Nephron progenitor cell (in vitro differentiated cells): ENCODE measurements around the gene AFF1.

Source experiments
- DNase-seq: peaks from one replicate; pipeline ENCODE4 v3.0.0; 2021
- H3K27ac Mint-ChIP-seq: 2 replicates; pipeline ENCODE4 v1.8.0; 2021; ENCODE audit warnings: mild to moderate bottlenecking, moderate library complexity, mixed read lengths
- H3K27me3 Mint-ChIP-seq: 2 replicates; pipeline ENCODE4 v1.8.0; 2021; ENCODE audit warnings: mild to moderate bottlenecking, low read depth, mixed read lengths; ENCODE audit not compliant: poor library complexity
- H3K36me3 Mint-ChIP-seq: 2 replicates; pipeline ENCODE4 v1.8.0; 2021; ENCODE audit warnings: low read depth, mixed read lengths
- H3K4me1 Mint-ChIP-seq: 2 replicates; pipeline ENCODE4 v1.8.0; 2021; ENCODE audit warnings: mixed read lengths
- H3K4me3 Mint-ChIP-seq: 2 replicates; pipeline ENCODE4 v1.8.0; 2021; ENCODE audit warnings: mild to moderate bottlenecking, moderate library complexity, mixed read lengths
- H3K9me3 Mint-ChIP-seq: 2 replicates; pipeline ENCODE4 v1.8.0; 2021; ENCODE audit warnings: mild to moderate bottlenecking, moderate library complexity, mixed read lengths
- TF ChIP-seq, protein P1 (sequence below): fragments of 200-600 bp; sonication (generic); IDR thresholded peaks from 2 replicates; pipeline ENCODE4 v1.5.0; 2021; ENCODE audit warnings: antibody characterized with exemption

AFF1 gene

DNA sequence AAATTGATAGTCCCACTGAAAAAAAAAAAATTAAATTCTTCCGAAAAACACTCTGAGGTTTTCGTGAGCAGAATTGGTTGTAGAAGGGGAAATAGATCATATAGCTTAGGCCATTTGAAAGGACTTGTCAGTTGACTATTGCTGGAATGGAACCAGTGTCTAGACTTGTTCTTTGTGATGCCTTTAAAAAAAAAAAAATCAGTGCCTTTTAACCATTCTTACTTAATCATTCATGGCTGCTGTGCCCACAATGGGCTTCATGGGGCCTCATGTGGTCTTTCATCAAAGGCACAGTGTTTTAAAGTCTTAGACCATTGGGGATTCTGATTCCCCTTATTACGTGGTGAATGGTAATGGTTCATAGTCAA lies 139.3 kb downstream of the AFF1 start:
- TF ChIP-seq, protein P1, sequence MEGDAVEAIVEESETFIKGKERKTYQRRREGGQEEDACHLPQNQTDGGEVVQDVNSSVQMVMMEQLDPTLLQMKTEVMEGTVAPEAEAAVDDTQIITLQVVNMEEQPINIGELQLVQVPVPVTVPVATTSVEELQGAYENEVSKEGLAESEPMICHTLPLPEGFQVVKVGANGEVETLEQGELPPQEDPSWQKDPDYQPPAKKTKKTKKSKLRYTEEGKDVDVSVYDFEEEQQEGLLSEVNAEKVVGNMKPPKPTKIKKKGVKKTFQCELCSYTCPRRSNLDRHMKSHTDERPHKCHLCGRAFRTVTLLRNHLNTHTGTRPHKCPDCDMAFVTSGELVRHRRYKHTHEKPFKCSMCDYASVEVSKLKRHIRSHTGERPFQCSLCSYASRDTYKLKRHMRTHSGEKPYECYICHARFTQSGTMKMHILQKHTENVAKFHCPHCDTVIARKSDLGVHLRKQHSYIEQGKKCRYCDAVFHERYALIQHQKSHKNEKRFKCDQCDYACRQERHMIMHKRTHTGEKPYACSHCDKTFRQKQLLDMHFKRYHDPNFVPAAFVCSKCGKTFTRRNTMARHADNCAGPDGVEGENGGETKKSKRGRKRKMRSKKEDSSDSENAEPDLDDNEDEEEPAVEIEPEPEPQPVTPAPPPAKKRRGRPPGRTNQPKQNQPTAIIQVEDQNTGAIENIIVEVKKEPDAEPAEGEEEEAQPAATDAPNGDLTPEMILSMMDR: no peak
- Mint-ChIP-seq H3K27ac (no peak overlapping the region), H3K4me3 (peak overlapping the region; percentile 14), H3K4me1 (peaks cover 65% of the 10 kb centered on the region), H3K36me3 (peaks cover 22% of the 10 kb centered on the region), H3K27me3 (no peaks in the 10 kb centered on the region), H3K9me3 (peaks cover 4% of the 10 kb centered on the region)
- no peak for DNase-seq

DNA sequence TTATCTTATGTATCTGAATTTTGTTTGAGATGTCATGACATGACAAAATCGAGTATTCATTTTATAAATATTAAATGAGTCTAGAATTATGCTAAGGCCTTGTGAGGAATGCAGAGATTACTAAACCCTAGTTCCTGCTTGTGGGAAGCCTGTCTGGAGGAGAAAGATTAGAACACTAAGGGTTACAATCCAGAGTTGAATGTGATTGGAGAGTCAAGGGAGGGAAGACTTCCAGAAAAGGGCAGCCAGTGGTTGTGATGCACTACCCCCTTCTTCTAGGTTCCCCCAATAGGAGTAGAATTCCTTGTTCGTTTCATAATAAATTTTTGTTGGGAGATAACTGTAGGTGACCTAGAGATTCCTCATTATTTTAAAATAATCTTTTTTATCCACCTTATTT lies 141.1 kb downstream of the AFF1 start:
- Mint-ChIP-seq H3K36me3 (peaks cover 27% of the 10 kb centered on the region), H3K27ac (no peak overlapping the region), H3K4me1 (peaks cover 61% of the 10 kb centered on the region), H3K27me3 (no peaks in the 10 kb centered on the region), H3K9me3 (peaks cover 4% of the 10 kb centered on the region), H3K4me3 (no peak overlapping the region)
- DNase-seq: no peak
- TF ChIP-seq, protein P1: no peak

DNA sequence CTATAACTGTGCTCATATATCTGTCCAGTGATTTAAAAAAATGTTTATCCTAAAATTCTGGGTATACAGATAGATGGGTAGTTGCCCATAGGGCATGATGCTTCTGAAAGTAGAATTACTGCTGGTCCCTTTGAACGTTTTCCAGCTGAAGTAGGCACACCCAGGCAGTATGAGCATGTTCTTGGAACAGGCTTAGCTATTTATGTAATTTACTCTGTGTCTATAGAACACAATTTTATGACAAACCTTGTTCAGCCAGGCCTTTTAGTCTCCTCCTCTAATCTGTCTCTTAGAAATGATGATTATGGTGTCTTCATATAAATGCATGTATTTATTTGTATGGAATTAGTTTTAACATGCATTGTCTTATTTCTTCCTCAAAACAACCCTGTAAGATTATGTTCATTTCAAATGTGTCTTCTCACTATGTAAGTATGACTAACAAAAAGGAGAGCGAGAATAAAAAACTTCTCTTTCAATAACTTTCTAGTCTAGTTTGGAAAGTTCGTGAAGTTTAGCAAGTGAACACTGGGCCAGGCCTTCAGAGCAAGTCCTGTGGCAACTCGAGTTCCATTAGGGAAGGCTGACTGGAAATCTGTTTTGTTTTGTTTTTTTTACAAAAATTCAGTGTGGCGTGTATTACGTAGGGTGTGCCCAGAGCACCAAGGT lies 142.0 kb downstream of the AFF1 start:
- Mint-ChIP-seq H3K27me3 (no peaks in the 10 kb centered on the region), H3K4me1 (peaks cover 53% of the 10 kb centered on the region), H3K36me3 (peaks cover 28% of the 10 kb centered on the region), H3K9me3 (peaks cover under 1% of the 10 kb centered on the region), H3K27ac (peak overlapping the region; percentile 5), H3K4me3 (no peak overlapping the region)
- DNase-seq: no peak
- TF ChIP-seq, protein P1: no peak

DNA sequence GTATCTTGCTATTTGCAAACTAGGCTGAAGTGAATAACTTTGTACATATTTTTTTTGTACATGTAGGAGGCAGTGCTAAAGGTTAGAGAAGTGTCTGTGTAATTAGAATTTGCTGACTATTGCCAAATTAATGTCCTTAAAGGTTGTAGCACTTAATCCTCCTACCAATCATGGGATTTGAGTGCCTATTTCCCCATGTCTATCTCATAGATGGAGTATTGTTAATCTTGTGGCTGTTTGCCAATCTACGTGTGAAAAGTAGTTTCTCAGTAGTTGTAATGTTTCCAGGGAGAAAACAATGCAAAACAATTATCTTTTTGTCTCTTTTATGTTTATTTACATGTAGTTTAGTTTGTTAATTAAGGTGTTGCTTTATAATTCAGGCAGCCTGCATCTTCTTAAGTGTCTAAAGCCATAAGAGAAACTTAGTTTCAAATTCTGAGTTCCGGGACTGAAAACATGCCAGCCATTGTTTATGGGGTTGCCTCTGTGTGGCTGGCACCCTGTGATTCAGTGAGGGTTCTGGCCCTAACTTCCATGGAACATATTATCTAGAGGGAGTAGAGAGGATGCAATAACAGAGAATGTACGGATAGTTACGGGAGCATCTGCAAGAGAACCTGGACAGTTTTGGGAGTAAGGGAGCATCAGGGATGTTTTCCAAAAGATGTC lies 143.2 kb downstream of the AFF1 start:
- no peak for DNase-seq
- H3K4me1 Mint-ChIP-seq: peaks cover 45% of the 10 kb centered on the region
- peaks cover 27% of the 10 kb centered on the region for H3K36me3 Mint-ChIP-seq
- H3K27me3 Mint-ChIP-seq: no peaks in the 10 kb centered on the region
- H3K9me3 Mint-ChIP-seq: no peaks in the 10 kb centered on the region
- peak overlapping the region; percentile 2 for H3K27ac Mint-ChIP-seq
- H3K4me3 Mint-ChIP-seq: no peak overlapping the region
- TF ChIP-seq, protein P1: no peak

DNA sequence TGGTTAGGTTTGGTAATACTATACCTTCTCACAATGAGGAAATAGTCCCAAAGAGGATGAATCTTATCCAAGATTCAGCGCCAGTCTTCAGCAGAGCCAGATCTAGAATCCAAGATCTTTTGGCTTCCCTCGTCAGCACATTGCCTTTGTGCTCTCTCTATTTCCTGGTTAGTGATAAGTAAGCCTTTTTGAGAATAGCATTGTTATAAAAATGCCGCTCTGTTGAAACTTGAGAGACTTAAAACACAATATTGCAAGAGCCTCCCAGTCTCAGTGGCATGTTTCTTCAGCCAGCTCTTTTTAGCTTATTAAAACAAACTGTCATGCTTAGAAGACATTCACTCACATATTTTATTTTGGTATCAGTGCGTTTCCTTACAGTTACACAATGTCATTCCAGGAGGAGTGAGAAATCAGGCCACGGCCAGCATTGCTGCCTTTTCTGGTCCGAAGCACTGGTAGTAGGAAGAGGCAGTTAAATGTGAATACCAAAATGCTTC lies 144.2 kb downstream of the AFF1 start:
- no peaks in the 10 kb centered on the region for H3K9me3 Mint-ChIP-seq
- H3K4me3 Mint-ChIP-seq: no peak overlapping the region
- no peaks in the 10 kb centered on the region for H3K27me3 Mint-ChIP-seq
- TF ChIP-seq, protein P1: no peak
- no peak overlapping the region for H3K27ac Mint-ChIP-seq
- no peak for DNase-seq
- H3K4me1 Mint-ChIP-seq: peaks cover 35% of the 10 kb centered on the region
- H3K36me3 Mint-ChIP-seq: peaks cover 32% of the 10 kb centered on the region
